Epithelial cell of proximal tubule (primary cell): ENCODE results near the gene FXYD1. TPM values are rescaled to one million over a fixed set of nuclear protein-coding genes. Genes with fewer than 3 reads are reported as not detected.
"Not testable (repeated sequence)": the region's sequence is repeated elsewhere in the genome, so short reads cannot be mapped to it uniquely, and the experiment has no call there.

ENCODE experiments used
- DNase-seq: peaks from one replicate; pipeline ENCODE4 v3.0.0-alpha.2; 2011; ENCODE audit warnings: low read depth
- H3K4me3 ChIP-seq: 2 replicates; pipeline ENCODE4 v1.5.1; 2011; ENCODE audit warnings: low read depth, mild to moderate bottlenecking, low read length
- total RNA-seq: library from RNA; depleted of rRNA; stranded (reverse); fragments of >200 nt; gene quantifications from 2 replicates; pipeline ENCODE4 v1.2.3, GENCODE V29; 2015
- TF ChIP-seq, protein P1 (sequence below): conservative IDR thresholded peaks from 2 replicates; pipeline ENCODE4 v1.5.1; 2012; ENCODE audit warnings: low read depth, mild to moderate bottlenecking, low read length

Gene FXYD1
- total RNA-seq, 1 donor from 2014 or later = not detected

DNA sequence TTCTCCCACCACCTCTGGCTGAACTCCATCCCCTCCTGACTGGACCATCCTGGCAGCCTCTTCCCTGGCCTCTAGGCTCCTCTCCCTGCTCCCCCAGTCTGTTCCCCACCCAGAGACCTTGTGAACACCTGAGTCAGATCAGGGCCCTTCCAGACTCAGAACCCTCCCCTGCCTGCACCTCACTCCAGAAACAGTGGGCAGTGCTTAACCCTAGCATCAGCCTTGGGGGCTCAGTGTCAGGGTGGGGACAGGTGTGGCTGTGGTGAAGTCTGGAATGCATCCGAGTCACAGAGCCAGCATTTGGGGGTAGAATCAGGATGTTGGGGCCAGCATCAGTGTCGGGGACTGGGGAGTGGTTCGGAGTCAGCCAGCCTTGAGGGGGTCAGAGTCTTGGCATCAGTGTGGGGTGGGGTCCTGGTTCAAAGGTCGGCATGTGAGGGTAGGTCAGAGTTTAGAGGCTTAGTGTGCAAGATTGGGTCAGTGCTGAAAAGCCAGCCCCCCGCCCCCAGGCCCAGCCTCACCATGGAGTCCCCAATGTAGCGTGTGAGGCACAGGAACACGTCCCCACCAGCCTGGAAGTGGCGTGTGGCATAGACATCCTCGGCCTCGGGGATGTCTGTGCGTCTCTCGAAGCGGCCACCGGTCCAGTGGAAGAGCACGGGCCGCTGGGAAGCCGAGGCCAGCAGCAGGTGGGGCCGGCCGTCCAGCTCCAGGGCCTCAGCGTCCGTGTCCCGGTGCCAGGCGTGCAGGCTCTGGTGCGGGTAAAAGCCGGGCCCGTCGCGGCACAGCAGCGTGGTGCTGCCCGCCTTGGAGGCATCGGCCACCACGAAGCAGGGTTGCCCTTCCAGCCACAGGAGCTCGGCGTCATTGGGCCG lies 12.6 kb upstream of the FXYD1 start:
- TF ChIP-seq, protein P1, sequence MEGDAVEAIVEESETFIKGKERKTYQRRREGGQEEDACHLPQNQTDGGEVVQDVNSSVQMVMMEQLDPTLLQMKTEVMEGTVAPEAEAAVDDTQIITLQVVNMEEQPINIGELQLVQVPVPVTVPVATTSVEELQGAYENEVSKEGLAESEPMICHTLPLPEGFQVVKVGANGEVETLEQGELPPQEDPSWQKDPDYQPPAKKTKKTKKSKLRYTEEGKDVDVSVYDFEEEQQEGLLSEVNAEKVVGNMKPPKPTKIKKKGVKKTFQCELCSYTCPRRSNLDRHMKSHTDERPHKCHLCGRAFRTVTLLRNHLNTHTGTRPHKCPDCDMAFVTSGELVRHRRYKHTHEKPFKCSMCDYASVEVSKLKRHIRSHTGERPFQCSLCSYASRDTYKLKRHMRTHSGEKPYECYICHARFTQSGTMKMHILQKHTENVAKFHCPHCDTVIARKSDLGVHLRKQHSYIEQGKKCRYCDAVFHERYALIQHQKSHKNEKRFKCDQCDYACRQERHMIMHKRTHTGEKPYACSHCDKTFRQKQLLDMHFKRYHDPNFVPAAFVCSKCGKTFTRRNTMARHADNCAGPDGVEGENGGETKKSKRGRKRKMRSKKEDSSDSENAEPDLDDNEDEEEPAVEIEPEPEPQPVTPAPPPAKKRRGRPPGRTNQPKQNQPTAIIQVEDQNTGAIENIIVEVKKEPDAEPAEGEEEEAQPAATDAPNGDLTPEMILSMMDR = no peak
- no peak for DNase-seq
- no peak overlapping the region for H3K4me3 ChIP-seq

GRCh38 chr19:35126624-35126959 lies 12.0 kb upstream of the FXYD1 start:
- no peak for DNase-seq
- no peak overlapping the region for H3K4me3 ChIP-seq
- TF ChIP-seq, protein P1 = no peak

GRCh38 chr19:35127871-35128270 lies 10.8 kb upstream of the FXYD1 start:
- DNase-seq = no peak
- no peak overlapping the region for H3K4me3 ChIP-seq
- TF ChIP-seq, protein P1 = no peak

- DNase-seq = no peak
- TF ChIP-seq, protein P1 = no peak
- no peak overlapping the region for H3K4me3 ChIP-seq
Observed at GRCh38 chr19:35128398-35129057, 10.1 kb upstream of the FXYD1 start.

- not testable (repeated sequence) for H3K4me3 ChIP-seq, DNase-seq
Observed at GRCh38 chr19:35129724-35130274, 8.8 kb upstream of the FXYD1 start.

GRCh38 chr19:35130761-35131720 lies 7.6 kb upstream of the FXYD1 start:
- no peak for DNase-seq
- no peak overlapping the region for H3K4me3 ChIP-seq
- TF ChIP-seq, protein P1 = no peak
